Tibial nerve (tissue), 4 donors: ENCODE data around the gene LRP1.

Experiments
- EP300 ChIP-seq, 2 donors: sonication (generic); formaldehyde crosslinking; IDR thresholded peaks; one replicate each; pipeline ENCODE4 v1.6.1; 2017; ENCODE audit warnings: antibody characterized with exemption in 2 of 2, mild to moderate bottlenecking in 1 of 2
- POLR2A ChIP-seq, 2 donors: fragments of 450-650 bp; IDR thresholded peaks; one replicate each; pipeline ENCODE4 v1.6.1; 2017; ENCODE audit warnings: antibody characterized with exemption in 2 of 2, mild to moderate bottlenecking in 2 of 2, moderate library complexity in 2 of 2
- TF ChIP-seq, protein P1 (sequence below), 5 experiments: fragments of 200-600 bp in 3 of 5; fragments of 450-650 bp in 2 of 5; sonication (generic) in 3 of 5; IDR thresholded peaks; one replicate each; pipeline ENCODE4 v1.5.1; 2016 to 2019; ENCODE audit warnings: antibody characterized with exemption in 5 of 5, mild to moderate bottlenecking in 3 of 5, moderate library complexity in 2 of 5

DNA sequence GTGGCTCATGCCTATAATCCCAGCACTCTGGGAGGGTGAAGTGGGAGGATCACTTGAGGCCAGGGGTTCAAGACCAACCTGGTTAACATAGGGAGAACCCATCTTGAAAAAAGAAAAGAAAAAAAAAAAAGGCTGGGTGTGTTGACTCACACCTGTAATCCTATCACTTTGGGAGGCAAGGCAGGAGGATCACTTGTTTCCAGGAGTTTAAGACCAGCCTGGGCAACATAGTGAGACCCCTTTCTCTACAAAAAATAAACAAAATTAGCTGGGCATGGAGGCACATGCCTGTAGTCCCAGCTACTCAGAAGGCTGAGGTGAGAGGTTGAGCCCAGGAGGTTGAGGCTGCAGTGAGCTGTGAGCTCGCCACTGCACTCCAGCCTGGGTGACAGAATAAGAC is 42.1 kb downstream of the LRP1 start:
- TF ChIP-seq, protein P1, sequence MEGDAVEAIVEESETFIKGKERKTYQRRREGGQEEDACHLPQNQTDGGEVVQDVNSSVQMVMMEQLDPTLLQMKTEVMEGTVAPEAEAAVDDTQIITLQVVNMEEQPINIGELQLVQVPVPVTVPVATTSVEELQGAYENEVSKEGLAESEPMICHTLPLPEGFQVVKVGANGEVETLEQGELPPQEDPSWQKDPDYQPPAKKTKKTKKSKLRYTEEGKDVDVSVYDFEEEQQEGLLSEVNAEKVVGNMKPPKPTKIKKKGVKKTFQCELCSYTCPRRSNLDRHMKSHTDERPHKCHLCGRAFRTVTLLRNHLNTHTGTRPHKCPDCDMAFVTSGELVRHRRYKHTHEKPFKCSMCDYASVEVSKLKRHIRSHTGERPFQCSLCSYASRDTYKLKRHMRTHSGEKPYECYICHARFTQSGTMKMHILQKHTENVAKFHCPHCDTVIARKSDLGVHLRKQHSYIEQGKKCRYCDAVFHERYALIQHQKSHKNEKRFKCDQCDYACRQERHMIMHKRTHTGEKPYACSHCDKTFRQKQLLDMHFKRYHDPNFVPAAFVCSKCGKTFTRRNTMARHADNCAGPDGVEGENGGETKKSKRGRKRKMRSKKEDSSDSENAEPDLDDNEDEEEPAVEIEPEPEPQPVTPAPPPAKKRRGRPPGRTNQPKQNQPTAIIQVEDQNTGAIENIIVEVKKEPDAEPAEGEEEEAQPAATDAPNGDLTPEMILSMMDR (IDR thresholded peaks at IDR 0.05), result no peak
- no peak for TF ChIP-seq POLR2A (IDR thresholded peaks at IDR 0.05)
- no peak for TF ChIP-seq EP300 (IDR thresholded peaks at IDR 0.05)
